Measurements from ENCODE around the gene FGG. TPM values are rescaled to one million over a fixed set of nuclear protein-coding genes. Genes with fewer than 3 reads are reported as not detected.

FGG gene
- total and polyA plus RNA-seq, 2 donors (not counting 3 experiments of a cell fraction or from before 2014, with no cell fraction given): not detected

DNA sequence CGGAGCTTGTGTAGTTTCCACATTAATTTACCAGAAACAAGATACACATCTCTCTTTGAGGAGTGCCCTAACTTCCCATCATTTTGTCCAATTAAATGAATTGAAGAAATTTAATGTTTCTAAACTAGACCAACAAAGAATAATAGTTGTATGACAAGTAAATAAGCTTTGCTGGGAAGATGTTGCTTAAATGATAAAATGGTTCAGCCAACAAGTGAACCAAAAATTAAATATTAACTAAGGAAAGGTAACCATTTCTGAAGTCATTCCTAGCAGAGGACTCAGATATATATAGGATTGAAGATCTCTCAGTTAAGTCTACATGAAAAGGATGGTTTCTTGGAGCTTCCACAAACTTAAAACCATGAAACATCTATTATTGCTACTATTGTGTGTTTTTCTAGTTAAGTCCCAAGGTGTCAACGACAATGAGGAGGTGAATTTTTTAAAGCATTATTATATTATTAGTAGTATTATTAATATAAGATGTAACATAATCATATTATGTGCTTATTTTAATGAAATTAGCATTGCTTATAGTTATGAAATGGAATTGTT lies 49.7 kb downstream of the FGG start, which contains the start of gene FGB:
Gene FGB (plus strand): TSS at position 315 of the 558 bp plus-strand sequence. CDS start 8 bp downstream, at position 323.
- Histone ChIP-seq H3K9me1 (replicated peaks; ENCODE audit: control insufficient read depth, extremely low read depth, insufficient read depth, low read length) (no peaks in the 10 kb centered on the region), H3K9me3 (replicated peaks; ENCODE audit: control insufficient read depth, insufficient read depth, low read length) (no peaks in the 10 kb centered on the region), H3K4me3 (replicated peaks in 1 of 3; ENCODE audit: insufficient read depth in 1 of 3, low read depth in 1 of 3, low read length in 3 of 3) (no peak within 1 kb of the TSS), H3K36me3 (ENCODE audit: control insufficient read depth in 2 of 2, extremely low read depth in 1 of 2, insufficient read depth in 2 of 2, low read length in 2 of 2) (no peaks in the 10 kb centered on the region), H2AFZ (ENCODE audit: low read depth, low read length) (no peak within 1 kb of the TSS), H3K27me3 (ENCODE audit: control insufficient read depth in 2 of 2, insufficient read depth in 2 of 2, low read length in 2 of 2) (peaks cover 0 to 10% of the 10 kb centered on the region in 2 experiments), H3K4me1 (ENCODE audit: control insufficient read depth, extremely low read depth, insufficient read depth, low read length) (no peaks in the 10 kb centered on the region), H3K27ac (ENCODE audit: insufficient read depth, low read depth, low read length) (no peak within 1 kb of the TSS), H3K79me2 (ENCODE audit: control insufficient read depth, insufficient read depth, low read length) (no peaks in the 10 kb centered on the region), H3K4me2 (ENCODE audit: insufficient read depth, low read length) (no peak within 1 kb of the TSS), H4K20me1 (replicated peaks; ENCODE audit: control insufficient read depth, extremely low read depth, insufficient read depth, low read length) (no peaks in the 10 kb centered on the region), H3K9ac (replicated peaks; ENCODE audit: extremely low read depth, insufficient read depth, low read length) (no peak within 1 kb of the TSS)
- dilution Hi-C loops (cut with MboI; ENCODE audit: extremely low pct_ligation_motif_present, low sequenced_read_pairs): no loop called here
- TF ChIP-seq GATA2 (IDR thresholded peaks at IDR 0.05; ENCODE audit: insufficient read depth, insufficient read length, low read depth, low read length): no peak
- TF ChIP-seq EZH2 (IDR thresholded peaks at IDR 0.05; ENCODE audit: borderline replicate concordance, low read depth, low read length, severe bottlenecking): no peak
- no peak for TF ChIP-seq POLR2A (IDR thresholded peaks at IDR 0.05; ENCODE audit: low read depth, low read length)
- TF ChIP-seq CTCF (IDR thresholded peaks at IDR 0.05; ENCODE audit: extremely low read depth in 1 of 2, insufficient read depth in 1 of 2, low read depth in 1 of 2, low read length in 2 of 2): no peak
- no peak for TF ChIP-seq FOS (IDR thresholded peaks at IDR 0.05; ENCODE audit: borderline replicate concordance, insufficient read depth, low read length)
- TF ChIP-seq JUN (IDR thresholded peaks at IDR 0.05; ENCODE audit: borderline replicate concordance, insufficient read depth, insufficient read length, low read depth): no peak
- no peak for TF ChIP-seq MAX (IDR thresholded peaks at IDR 0.05; ENCODE audit: insufficient read depth, insufficient read length)
- TF ChIP-seq POLR2AphosphoS5 (IDR thresholded peaks at IDR 0.05; ENCODE audit: insufficient read depth, low read depth, low read length): no peak
- TF ChIP-seq MYC (IDR thresholded peaks at IDR 0.05; ENCODE audit: low read depth, low read length): no peak
- CTCF ChIA-PET: interaction anchor here (0.6 to 1.9 kb wide), 6 partner anchors 9 to 83 kb away, joined by 3 to 12 read pairs (median 3); no protein-coding TSS in a partner anchor
- POLR2A ChIA-PET: no interaction called here
- intact Hi-C loops (cut with micrococcal nuclease): no loop called here
- no TSS peak for BruUV-seq (replicated peaks)
- FAIRE-seq (no peak), DNase-seq (ENCODE audit: low read depth, low spot score) (no peak)
